ENCODE data around the gene SFMBT2. TPM values are rescaled to one million over a fixed set of nuclear protein-coding genes. Genes with fewer than 3 reads are reported as not detected.

The SFMBT2 gene
- total and polyA plus RNA-seq, 2 of the 13 experiments (the other 11 are each of a cell fraction or from before 2014, with no cell fraction given), result 0.01 to 0.02 TPM

- FAIRE-seq, result no peak
- CTCF ChIA-PET (ENCODE audit: low intra/inter-chr PET ratio, low total read pairs), result no interaction called here
Measured at GRCh38 chr10:7122561-7122960, 288.3 kb downstream of the SFMBT2 start.

More at GRCh38 chr10:7122561-7122960, 288.3 kb downstream of the SFMBT2 start:
- H3K4me1 ChIP-seq (ENCODE audit: insufficient read depth, low read length), result no peaks in the 10 kb centered on the region
- WGBS (ENCODE audit: low lambda C conversion rate), result 37% methylated on average over 3 of the region's 3 CpGs
- no peaks in the 10 kb centered on the region for H4K20me1 ChIP-seq (ENCODE audit: insufficient read depth, low read length)
- ATAC-seq (no peak), DNase-seq (ENCODE audit: low spot score) (no peak)
- H3K27me3 ChIP-seq (ENCODE audit: control insufficient read depth in 1 of 2, insufficient read depth in 2 of 2, low read length in 2 of 2), result peaks cover 0 to 6% of the 10 kb centered on the region in 2 experiments; a peak in 1 of 5 replicates
- H3K9ac ChIP-seq (ENCODE audit: insufficient read depth, low read depth, low read length), result no peak overlapping the region
- H3K36me3 ChIP-seq (replicated peaks in 1 of 2; ENCODE audit: control insufficient read depth in 1 of 2, insufficient read depth in 2 of 2, low read length in 2 of 2), result no peaks in the 10 kb centered on the region
- no peak overlapping the region for H3K27ac ChIP-seq (ENCODE audit: extremely low read length, insufficient read depth, low read length)
- POLR2A ChIA-PET, result no interaction called here
- intact Hi-C loops (cut with micrococcal nuclease; ENCODE audit: unreplicated experiment), result no loop called here
- TF ChIP-seq TAF1 (CRISPR knock-in tag; IDR thresholded peaks at IDR 0.05), result no peak
- no peak for TF ChIP-seq ZNF800 (CRISPR knock-in tag; IDR thresholded peaks at IDR 0.05)
- TF ChIP-seq ZBTB44 (CRISPR knock-in tag; IDR thresholded peaks at IDR 0.05), result no peak
- no peak for TF ChIP-seq MIER3 (CRISPR knock-in tag; IDR thresholded peaks at IDR 0.05; ENCODE audit: borderline replicate concordance)
- TF ChIP-seq HES4 (CRISPR knock-in tag; IDR thresholded peaks at IDR 0.05; ENCODE audit: borderline replicate concordance), result no peak
- BruUV-seq (replicated peaks), result no TSS peak
- H3K79me2 ChIP-seq (ENCODE audit: insufficient read depth, low read length), result no peaks in the 10 kb centered on the region
- in situ Hi-C loops (cut with HindIII; ENCODE audit: extremely low pct_ligation_motif_present, low pct_unique_long_range_greater_than_20kb), result no loop called here
- no peak overlapping the region for H3K4me3 ChIP-seq (replicated peaks in 1 of 3; ENCODE audit: insufficient read depth in 1 of 3, low read depth in 2 of 3, low read length in 3 of 3)
- H3K9me3 ChIP-seq (ENCODE audit: low read length), result no peaks in the 10 kb centered on the region
- no peak overlapping the region for H3K4me2 ChIP-seq (ENCODE audit: low read depth, low read length)
- H2AFZ ChIP-seq (ENCODE audit: low read length), result no peak overlapping the region

Data from HepG2 (cell line).